ENCODE results near the gene SLC9A7. TPM values are rescaled to one million over a fixed set of nuclear protein-coding genes. Genes with fewer than 3 reads are reported as not detected.

The SLC9A7 gene
- total RNA-seq (16.1 TPM), polyA plus RNA-seq (ENCODE audit: insufficient read depth, low read depth, low replicate concordance) (2.4 TPM)
- long read RNA-seq, donor 1, result 0 reads
- long read RNA-seq, donor 2, result 0 reads
- long read RNA-seq, donor 3, result 0 reads
- long read RNA-seq, donor 4, full-length matches to known transcripts, result 1 of 1 reads
- long read RNA-seq, donor 4, partial matches to known transcripts, result 0 of 1 reads
- long read RNA-seq, donor 4, other reads (novel, unspliced or antisense), result 0 of 1 reads
- long read RNA-seq, donor 5, result 0 reads
- long read RNA-seq, donor 6, result 0 reads
- long read RNA-seq, donor 7, full-length matches to known transcripts, result 2 of 7 reads
- long read RNA-seq, donor 7, partial matches to known transcripts, result 1 of 7 reads
- long read RNA-seq, donor 7, other reads (novel, unspliced or antisense), result 4 of 7 reads
- long read RNA-seq, donor 8, full-length matches to known transcripts, result 1 of 1 reads
- long read RNA-seq, donor 8, partial matches to known transcripts, result 0 of 1 reads
- long read RNA-seq, donor 8, other reads (novel, unspliced or antisense), result 0 of 1 reads
- long read RNA-seq, donor 9, result 0 reads
- long read RNA-seq, donor 10, result 0 reads

- no peak for FAIRE-seq
- intact Hi-C loops (cut with DNase I), result no loop called here
- Histone ChIP-seq H3K4me3 (ENCODE audit: low read length in 3 of 3) (peak within 1 kb of the TSS; percentile 51 to 64 (median 63)), H3K27me3 (ENCODE audit: control insufficient read depth, insufficient read depth, low read length) (no peaks in the 10 kb centered on the region), H3K9ac (ENCODE audit: low read length in 3 of 3) (peak within 1 kb of the TSS in 1 of 3 donors; percentile 15), H3K4me1 (ENCODE audit: control insufficient read depth in 2 of 3, insufficient read depth in 2 of 3, low read depth in 1 of 3, low read length in 3 of 3) (peaks cover 0 to 2% (median 0%) of the 10 kb centered on the region in 3 donors), H3K36me3 (ENCODE audit: control insufficient read depth in 2 of 3, insufficient read depth in 3 of 3, low read length in 3 of 3) (no peaks in the 10 kb centered on the region), H3K9me3 (ENCODE audit: control insufficient read depth in 2 of 3, insufficient read depth in 1 of 3, low read length in 3 of 3) (no peaks in the 10 kb centered on the region), H3K27ac (ENCODE audit: low read depth in 2 of 2, low read length in 2 of 2) (no peak within 1 kb of the TSS)
- peak; percentile 58 for TF ChIP-seq CTCF (IDR thresholded peaks at IDR 0.05; ENCODE audit: borderline replicate concordance, extremely low read depth, insufficient read depth)
- peak; percentile 64 to 89 (median 81) for DNase-seq
These were observed at the start of gene SLC9A7 for GRCh38 chrX:46758956-46759644. SLC9A7 (minus strand) TSS chrX:46759118; CDS start chrX:46759029, 89 bp downstream.

GRCh38 chrX:46805270-46805669 is 46.4 kb upstream of the SLC9A7 start:
- Histone ChIP-seq H3K4me3 (ENCODE audit: low read length in 3 of 3) (no peak overlapping the region), H3K36me3 (ENCODE audit: control insufficient read depth in 2 of 3, insufficient read depth in 3 of 3, low read length in 3 of 3) (no peaks in the 10 kb centered on the region), H3K27ac (ENCODE audit: low read depth in 2 of 2, low read length in 2 of 2) (no peak overlapping the region), H3K27me3 (ENCODE audit: control insufficient read depth, insufficient read depth, low read length) (no peaks in the 10 kb centered on the region), H3K9me3 (ENCODE audit: control insufficient read depth in 2 of 3, insufficient read depth in 1 of 3, low read length in 3 of 3) (no peaks in the 10 kb centered on the region), H3K4me1 (ENCODE audit: control insufficient read depth in 2 of 3, insufficient read depth in 2 of 3, low read depth in 1 of 3, low read length in 3 of 3) (no peaks in the 10 kb centered on the region), H3K9ac (ENCODE audit: low read length in 3 of 3) (no peak overlapping the region)
- no peak for FAIRE-seq
- intact Hi-C loops (cut with DNase I), result no loop called here
- no peak for TF ChIP-seq CTCF (IDR thresholded peaks at IDR 0.05; ENCODE audit: borderline replicate concordance, extremely low read depth, insufficient read depth)
- no peak for DNase-seq

GRCh38 chrX:46803140-46803539 is 44.2 kb upstream of the SLC9A7 start:
- H3K27me3 ChIP-seq (ENCODE audit: control insufficient read depth, insufficient read depth, low read length), result no peaks in the 10 kb centered on the region
- intact Hi-C loops (cut with DNase I), result no loop called here
- no peaks in the 10 kb centered on the region for H3K36me3 ChIP-seq (ENCODE audit: control insufficient read depth in 2 of 3, insufficient read depth in 3 of 3, low read length in 3 of 3)
- no peak overlapping the region for H3K4me3 ChIP-seq (ENCODE audit: low read length in 3 of 3)
- H3K9ac ChIP-seq (ENCODE audit: low read length in 3 of 3), result no peak overlapping the region
- TF ChIP-seq CTCF (IDR thresholded peaks at IDR 0.05; ENCODE audit: borderline replicate concordance, extremely low read depth, insufficient read depth), result no peak
- H3K4me1 ChIP-seq (ENCODE audit: control insufficient read depth in 2 of 3, insufficient read depth in 2 of 3, low read depth in 1 of 3, low read length in 3 of 3), result no peaks in the 10 kb centered on the region
- FAIRE-seq (no peak), DNase-seq (no peak)
- H3K27ac ChIP-seq (ENCODE audit: low read depth in 2 of 2, low read length in 2 of 2), result no peak overlapping the region
- no peaks in the 10 kb centered on the region for H3K9me3 ChIP-seq (ENCODE audit: control insufficient read depth in 2 of 3, insufficient read depth in 1 of 3, low read length in 3 of 3)
